NOMO-1 (cell line): Measurements from ENCODE around the gene TREML4.
"Not testable (repeated sequence)": the region's sequence is repeated elsewhere in the genome, so short reads cannot be mapped to it uniquely, and the experiment has no call there.

Experiments used
- DNase-seq, 2 experiments: peaks; one replicate each; lab custom pipeline; 2025; ENCODE audit not compliant: unreplicated experiment in 2 of 2; lab: John Stamatoyannopoulos, UW

The TREML4 gene

GRCh38 chr6:41201764-41202173 lies 26.4 kb upstream of the TREML4 start:
- DNase-seq = no peak

GRCh38 chr6:41204156-41204555 lies 24.0 kb upstream of the TREML4 start:
- no peak for DNase-seq

- no peak for DNase-seq
Measured at GRCh38 chr6:41208439-41209106, 19.6 kb upstream of the TREML4 start.

GRCh38 chr6:41209547-41210320 lies 18.4 kb upstream of the TREML4 start:
- DNase-seq = no peak

GRCh38 chr6:41214559-41215238 lies 13.4 kb upstream of the TREML4 start:
- no peak for DNase-seq

GRCh38 chr6:41215777-41216176 lies 12.4 kb upstream of the TREML4 start:
- DNase-seq = no peak

GRCh38 chr6:41216616-41217015 lies 11.5 kb upstream of the TREML4 start:
- DNase-seq = no peak

GRCh38 chr6:41222045-41222444 lies 6.1 kb upstream of the TREML4 start:
- DNase-seq = peak in 1 of 2 experiments; percentile 25

- peak; percentile 27 for DNase-seq
Measured at GRCh38 chr6:41222513-41222912, 5.6 kb upstream of the TREML4 start.

- DNase-seq = no peak
Measured at GRCh38 chr6:41224800-41225199, 3.3 kb upstream of the TREML4 start.

GRCh38 chr6:41226752-41227151 lies 1.4 kb upstream of the TREML4 start:
- no peak for DNase-seq

GRCh38 chr6:41228616-41229015 lies 467 bp downstream of the TREML4 start:
- DNase-seq = peak; percentile 20 to 27

- DNase-seq = no peak
Measured at GRCh38 chr6:41229721-41230120, 1.6 kb downstream of the TREML4 start.

- DNase-seq = no peak
Measured at GRCh38 chr6:41231246-41231645, 3.1 kb downstream of the TREML4 start.

- DNase-seq = no peak
Measured at GRCh38 chr6:41232667-41233066, 4.5 kb downstream of the TREML4 start.

- DNase-seq = no peak
Measured at GRCh38 chr6:41236276-41236675, 8.1 kb downstream of the TREML4 start.

GRCh38 chr6:41237128-41237527 lies 9.0 kb downstream of the TREML4 start:
- DNase-seq = no peak

GRCh38 chr6:41239467-41240159 lies 11.5 kb downstream of the TREML4 start:
- DNase-seq = no peak

- not testable (repeated sequence) for DNase-seq
Measured at GRCh38 chr6:41246529-41246928, 18.4 kb downstream of the TREML4 start.

GRCh38 chr6:41247288-41247865 lies 19.2 kb downstream of the TREML4 start:
- no peak for DNase-seq
